HG03565 (cell line): ENCODE data around the gene MBP.
"Not testable (repeated sequence)": the region's sequence is repeated elsewhere in the genome, so short reads cannot be mapped to it uniquely, and the experiment has no call there.

Experiments
- ATAC-seq: cut with Tn5 transposase; IDR thresholded peaks from one replicate; pipeline ENCODE4 v1.9.1; 2021; ENCODE audit warnings: mild to moderate bottlenecking, moderate library complexity; ENCODE audit not compliant: unreplicated experiment

The MBP gene

GRCh38 chr18:76994086-76994654 is 138.4 kb downstream of the MBP start:
- ATAC-seq, result no peak

DNA sequence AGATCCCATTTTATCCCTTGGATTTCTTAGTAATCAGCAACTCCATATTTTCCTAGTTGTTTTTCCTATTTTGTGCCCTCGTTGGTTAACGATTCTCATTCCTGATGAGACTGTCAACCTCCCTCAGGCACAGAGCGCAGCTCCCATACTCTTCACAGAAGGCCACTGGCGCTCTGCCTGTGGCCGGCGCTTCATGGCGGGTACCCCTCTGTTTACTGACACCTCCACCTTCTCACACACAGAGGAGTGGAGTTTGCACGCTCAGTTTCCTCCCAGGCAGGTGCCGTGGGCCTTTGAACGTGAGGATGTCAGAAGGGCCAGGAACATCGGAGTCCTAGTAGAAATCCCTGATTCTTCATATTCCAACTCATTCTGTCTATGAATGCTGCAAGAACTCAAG is 139.0 kb downstream of the MBP start:
- ATAC-seq, result no peak

DNA sequence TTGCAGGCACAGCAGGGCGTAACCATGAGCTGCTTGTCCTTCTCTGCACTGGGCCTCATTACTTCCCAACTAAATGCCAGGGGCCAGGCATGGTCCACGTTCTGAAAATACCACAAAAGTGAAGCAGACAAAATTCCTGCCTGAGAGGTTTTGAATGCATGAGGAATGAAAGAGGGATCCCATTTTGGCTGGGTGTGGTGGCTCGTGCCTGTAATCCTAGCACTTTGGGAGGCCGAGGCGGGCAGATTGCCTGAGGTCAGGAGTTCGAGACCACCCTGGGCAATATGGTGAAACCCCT is 139.5 kb downstream of the MBP start:
- ATAC-seq, result no peak

GRCh38 chr18:76992226-76993084 is 140.1 kb downstream of the MBP start:
- ATAC-seq, result no peak

GRCh38 chr18:76991021-76991688 is 141.4 kb downstream of the MBP start:
- no peak for ATAC-seq

DNA sequence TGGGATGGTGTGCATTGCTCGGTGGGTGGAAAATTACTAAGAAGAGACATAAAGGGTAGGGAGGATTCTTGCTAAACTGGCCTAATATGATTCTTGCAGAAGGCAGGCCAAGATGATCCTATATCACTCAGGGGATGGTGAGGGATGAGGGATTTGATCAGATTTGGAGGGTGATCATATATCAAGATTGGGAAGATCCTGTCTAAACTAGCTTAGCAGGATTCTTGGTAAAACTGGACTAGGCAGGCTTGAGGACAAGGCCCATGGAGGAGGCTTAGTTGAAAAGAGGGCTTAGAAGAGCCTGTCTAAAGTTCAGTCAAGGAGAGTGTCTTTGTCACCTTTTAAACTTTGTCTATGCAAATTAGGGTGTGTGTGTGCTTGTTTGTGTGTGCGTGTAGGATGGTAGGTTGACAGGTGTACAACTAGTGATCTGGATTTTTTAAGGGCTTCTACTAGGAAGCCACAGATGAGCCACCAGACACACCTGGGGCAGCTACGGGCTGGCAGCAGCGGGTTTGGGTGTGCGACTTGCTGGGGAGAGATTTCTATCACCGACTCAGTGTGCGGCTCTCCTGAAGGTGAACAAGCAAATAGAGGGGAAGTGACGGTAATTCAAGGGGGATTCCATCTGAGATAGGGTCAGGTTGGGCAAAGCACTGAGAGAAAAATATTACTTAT is 142.1 kb downstream of the MBP start:
- ATAC-seq, result not testable (repeated sequence)

- ATAC-seq, result no peak
Measured at GRCh38 chr18:76989647-76990190, 142.9 kb downstream of the MBP start.

- no peak for ATAC-seq
Measured at GRCh38 chr18:76988827-76989646, 143.5 kb downstream of the MBP start.

DNA sequence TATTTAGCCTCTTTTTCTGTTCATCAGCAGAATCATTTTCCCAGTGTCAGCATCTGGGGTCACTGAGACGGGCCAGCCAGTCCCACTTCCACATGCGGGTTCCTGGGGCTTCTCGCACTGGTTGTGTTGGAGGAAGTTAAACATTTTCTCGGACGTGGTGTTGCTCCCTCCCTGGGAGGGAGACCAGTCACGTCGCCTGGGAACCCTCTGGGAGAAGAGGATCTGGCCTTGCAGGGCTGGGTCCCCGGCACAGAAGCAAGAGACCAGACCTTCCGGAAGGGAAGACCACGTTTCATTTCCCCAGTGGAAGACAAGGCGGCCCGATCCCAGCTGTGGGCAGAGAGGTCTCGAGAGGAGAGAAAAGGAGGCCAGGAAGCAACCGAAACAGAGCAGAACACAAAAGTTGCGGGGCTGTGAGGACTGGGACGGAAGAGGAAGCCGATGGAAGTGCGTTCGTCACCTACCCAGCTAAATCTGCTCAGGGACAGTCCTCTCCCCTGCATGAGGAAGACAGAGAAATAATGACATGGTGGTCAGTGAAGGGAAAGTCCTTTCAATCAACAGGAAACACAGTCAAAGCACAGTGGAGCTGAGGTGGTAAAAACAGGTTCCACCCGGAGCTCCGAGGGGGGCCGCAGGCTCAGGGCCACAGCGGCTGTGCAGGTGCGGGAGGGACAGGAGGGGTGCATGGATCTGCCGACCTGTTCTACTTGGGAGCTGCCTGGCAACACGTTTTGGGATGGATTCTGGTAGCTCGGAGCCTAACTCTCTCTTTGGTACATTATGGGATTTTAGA is 144.4 kb downstream of the MBP start:
- no peak for ATAC-seq

DNA sequence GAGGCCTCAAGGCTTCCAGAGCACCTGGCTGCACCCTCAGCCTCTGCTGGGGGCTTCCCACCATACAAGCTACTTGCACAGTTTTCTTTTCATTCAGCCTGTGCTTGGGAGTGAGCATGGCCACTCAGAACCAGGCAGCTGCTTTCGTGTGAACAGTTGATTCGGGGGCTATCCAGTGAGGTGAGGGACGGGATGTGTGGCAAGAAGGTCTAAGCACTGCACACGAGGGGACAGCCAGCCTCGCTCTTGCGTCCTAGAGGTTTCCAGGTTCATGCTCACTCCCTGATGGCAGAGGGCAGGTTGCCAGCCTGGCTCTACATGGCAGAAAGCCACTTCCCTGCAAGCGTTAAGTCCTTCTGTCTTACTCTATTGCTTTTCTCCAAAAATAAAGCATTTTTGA is 146.2 kb downstream of the MBP start:
- no peak for ATAC-seq

- ATAC-seq, result no peak
Measured at GRCh38 chr18:76985951-76986236, 146.7 kb downstream of the MBP start.

- ATAC-seq, result no peak
Measured at GRCh38 chr18:76985156-76985950, 147.2 kb downstream of the MBP start.

DNA sequence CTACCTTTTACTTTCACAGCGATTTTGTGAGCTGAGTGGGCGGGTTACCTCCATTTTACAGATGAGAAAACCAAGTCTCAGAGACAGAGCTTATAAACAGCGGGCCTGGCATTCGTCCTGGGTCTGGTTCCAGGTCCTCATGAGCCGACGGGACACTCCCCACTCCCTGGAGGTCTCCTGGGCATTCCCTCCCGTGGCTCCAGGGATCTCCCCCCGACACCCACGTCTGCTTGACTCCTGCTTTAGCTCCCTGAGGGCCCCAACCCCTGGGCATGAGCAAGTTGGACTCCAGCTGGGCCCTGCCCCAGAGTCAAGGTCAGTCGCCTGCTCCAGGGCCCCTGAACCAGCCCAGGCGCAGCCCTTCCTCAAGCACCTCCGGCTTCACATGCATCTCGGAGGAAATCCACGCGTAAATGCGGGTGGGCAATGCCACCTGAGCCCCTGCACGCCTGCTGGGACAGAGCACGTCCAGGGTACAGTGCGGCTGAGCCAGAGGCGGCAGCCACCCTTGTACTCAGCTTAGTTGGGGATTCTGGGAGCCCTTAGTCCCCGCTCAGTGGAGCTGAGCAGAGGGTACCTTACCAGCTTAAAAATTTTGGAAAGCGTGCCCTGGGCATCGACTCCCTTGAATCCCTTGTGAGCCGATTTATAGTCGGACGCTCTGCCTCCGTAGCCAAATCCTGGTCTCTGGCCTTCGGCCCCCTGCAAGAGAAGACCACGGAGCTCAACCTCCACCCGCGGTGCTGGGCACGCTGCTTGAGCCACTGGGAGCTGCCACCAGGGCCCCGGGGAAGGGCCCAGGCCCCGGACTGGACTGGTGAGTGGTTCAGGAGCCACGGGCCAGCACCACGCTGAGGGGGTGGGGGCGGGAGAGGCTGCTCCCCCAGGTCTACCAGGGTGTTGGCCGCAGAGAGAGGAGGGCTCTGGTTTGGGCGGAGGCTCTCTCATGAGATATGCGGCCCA is 148.1 kb downstream of the MBP start:
- ATAC-seq, result no peak

DNA sequence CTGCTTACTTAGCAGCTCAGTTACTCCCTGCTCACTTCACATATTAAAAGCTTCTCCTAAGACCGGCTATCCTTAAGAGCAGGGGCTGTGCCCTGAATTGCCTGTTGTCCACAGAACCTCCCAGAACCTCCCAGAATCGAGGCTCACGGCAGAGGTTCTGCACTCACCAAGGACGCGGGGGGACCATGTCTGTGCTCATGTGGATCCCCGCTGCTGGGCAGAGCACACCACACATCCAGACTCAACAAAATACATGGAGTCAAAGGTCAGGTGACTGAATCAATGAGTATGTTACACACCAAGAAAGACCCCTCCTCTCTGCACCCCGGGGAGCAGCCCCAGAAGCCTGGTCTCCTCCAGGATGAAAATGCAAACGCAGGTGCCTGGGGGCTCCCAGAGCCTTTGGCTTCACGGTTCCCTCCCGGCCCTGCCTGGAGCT is 149.0 kb downstream of the MBP start:
- no peak for ATAC-seq

- peak; percentile 57 for ATAC-seq
Measured at GRCh38 chr18:76982841-76983583, 149.6 kb downstream of the MBP start.

- no peak for ATAC-seq
Measured at GRCh38 chr18:76982038-76982437, 150.5 kb downstream of the MBP start.

GRCh38 chr18:76981396-76981968 is 151.1 kb downstream of the MBP start:
- peak; percentile 46 for ATAC-seq
